Measurements from ENCODE around the gene LRIG2. TPM values are rescaled to one million over a fixed set of nuclear protein-coding genes. Genes with fewer than 3 reads are reported as not detected.
"Not testable (repeated sequence)": the region's sequence is repeated elsewhere in the genome, so short reads cannot be mapped to it uniquely, and the experiment has no call there.

LRIG2 gene
- total RNA-seq, 1 donor = 17.4 TPM

GRCh38 chr1:113142791-113143190, 69.8 kb downstream of the LRIG2 start:
- Histone ChIP-seq H4K20me1 (ENCODE audit: insufficient read depth, low read length) (no peaks in the 10 kb centered on the region), H3K36me3 (ENCODE audit: insufficient read depth, low read length) (no peaks in the 10 kb centered on the region), H3K4me1 (ENCODE audit: insufficient read depth, low read length) (peaks cover 19% of the 10 kb centered on the region), H2AFZ (ENCODE audit: low read length) (no peak overlapping the region), H3K9me3 (ENCODE audit: low read depth, low read length) (no peaks in the 10 kb centered on the region), H3K4me2 (ENCODE audit: insufficient read depth, low read length) (no peak overlapping the region), H3K79me2 (ENCODE audit: insufficient read depth, low read length) (no peaks in the 10 kb centered on the region), H3K27me3 (ENCODE audit: insufficient read depth, low read length) (no peaks in the 10 kb centered on the region), H3K27ac (ENCODE audit: low read depth, low read length) (no peak overlapping the region), H3K4me3 (ENCODE audit: insufficient read depth, low read length) (no peak overlapping the region)
- DNase-seq (ENCODE audit: insufficient read length, low spot score, missing footprints) = no peak
- no peak for TF ChIP-seq CTCF (IDR thresholded peaks at IDR 0.05; ENCODE audit: extremely low read depth, low read depth, low read length)

- no peak for DNase-seq (ENCODE audit: insufficient read length, low spot score, missing footprints)
- H3K27ac ChIP-seq (ENCODE audit: low read depth, low read length) = no peak overlapping the region
- no peak overlapping the region for H2AFZ ChIP-seq (ENCODE audit: low read length)
- no peak for TF ChIP-seq CTCF (IDR thresholded peaks at IDR 0.05; ENCODE audit: extremely low read depth, low read depth, low read length)
- peaks cover 18% of the 10 kb centered on the region for H3K4me1 ChIP-seq (ENCODE audit: insufficient read depth, low read length)
- H3K27me3 ChIP-seq (ENCODE audit: insufficient read depth, low read length) = no peaks in the 10 kb centered on the region
- no peaks in the 10 kb centered on the region for H3K79me2 ChIP-seq (ENCODE audit: insufficient read depth, low read length)
- H4K20me1 ChIP-seq (ENCODE audit: insufficient read depth, low read length) = no peaks in the 10 kb centered on the region
- no peaks in the 10 kb centered on the region for H3K9me3 ChIP-seq (ENCODE audit: low read depth, low read length)
- no peaks in the 10 kb centered on the region for H3K36me3 ChIP-seq (ENCODE audit: insufficient read depth, low read length)
- H3K4me3 ChIP-seq (ENCODE audit: insufficient read depth, low read length) = no peak overlapping the region
- no peak overlapping the region for H3K4me2 ChIP-seq (ENCODE audit: insufficient read depth, low read length)
These were observed 73.5 kb downstream of the LRIG2 start for GRCh38 chr1:113146242-113147072.

GRCh38 chr1:113147073-113147625, 74.2 kb downstream of the LRIG2 start:
- DNase-seq (ENCODE audit: insufficient read length, low spot score, missing footprints) = no peak
- Histone ChIP-seq H3K4me2 (ENCODE audit: insufficient read depth, low read length) (no peak overlapping the region), H3K4me1 (ENCODE audit: insufficient read depth, low read length) (peaks cover 12% of the 10 kb centered on the region), H3K36me3 (ENCODE audit: insufficient read depth, low read length) (no peaks in the 10 kb centered on the region), H4K20me1 (ENCODE audit: insufficient read depth, low read length) (no peaks in the 10 kb centered on the region), H3K4me3 (ENCODE audit: insufficient read depth, low read length) (no peak overlapping the region), H3K27me3 (ENCODE audit: insufficient read depth, low read length) (no peaks in the 10 kb centered on the region), H3K79me2 (ENCODE audit: insufficient read depth, low read length) (no peaks in the 10 kb centered on the region), H3K27ac (ENCODE audit: low read depth, low read length) (no peak overlapping the region), H3K9me3 (ENCODE audit: low read depth, low read length) (no peaks in the 10 kb centered on the region), H2AFZ (ENCODE audit: low read length) (no peak overlapping the region)
- no peak for TF ChIP-seq CTCF (IDR thresholded peaks at IDR 0.05; ENCODE audit: extremely low read depth, low read depth, low read length)

GRCh38 chr1:113147826-113148225, 74.8 kb downstream of the LRIG2 start:
- no peak overlapping the region for H2AFZ ChIP-seq (ENCODE audit: low read length)
- TF ChIP-seq CTCF (IDR thresholded peaks at IDR 0.05; ENCODE audit: extremely low read depth, low read depth, low read length) = no peak
- no peaks in the 10 kb centered on the region for H3K9me3 ChIP-seq (ENCODE audit: low read depth, low read length)
- no peak overlapping the region for H3K4me2 ChIP-seq (ENCODE audit: insufficient read depth, low read length)
- H3K4me3 ChIP-seq (ENCODE audit: insufficient read depth, low read length) = no peak overlapping the region
- H3K27ac ChIP-seq (ENCODE audit: low read depth, low read length) = no peak overlapping the region
- DNase-seq (ENCODE audit: insufficient read length, low spot score, missing footprints) = no peak
- H3K27me3 ChIP-seq (ENCODE audit: insufficient read depth, low read length) = no peaks in the 10 kb centered on the region
- H3K36me3 ChIP-seq (ENCODE audit: insufficient read depth, low read length) = no peaks in the 10 kb centered on the region
- H3K4me1 ChIP-seq (ENCODE audit: insufficient read depth, low read length) = peaks cover 5% of the 10 kb centered on the region
- H3K79me2 ChIP-seq (ENCODE audit: insufficient read depth, low read length) = no peaks in the 10 kb centered on the region
- H4K20me1 ChIP-seq (ENCODE audit: insufficient read depth, low read length) = no peaks in the 10 kb centered on the region

- not testable (repeated sequence) for DNase-seq (ENCODE audit: insufficient read length, low spot score, missing footprints); H3K79me2 ChIP-seq (ENCODE audit: insufficient read depth, low read length); H3K27me3 ChIP-seq (ENCODE audit: insufficient read depth, low read length); H3K36me3 ChIP-seq (ENCODE audit: insufficient read depth, low read length); H3K4me3 ChIP-seq (ENCODE audit: insufficient read depth, low read length); H2AFZ ChIP-seq (ENCODE audit: low read length); H4K20me1 ChIP-seq (ENCODE audit: insufficient read depth, low read length); H3K4me1 ChIP-seq (ENCODE audit: insufficient read depth, low read length); H3K9me3 ChIP-seq (ENCODE audit: low read depth, low read length); H3K4me2 ChIP-seq (ENCODE audit: insufficient read depth, low read length); H3K27ac ChIP-seq (ENCODE audit: low read depth, low read length)
These were observed 77.5 kb downstream of the LRIG2 start for GRCh38 chr1:113150494-113150893.
